Measurements from ENCODE around the gene UNC93A. TPM values are rescaled to one million over a fixed set of nuclear protein-coding genes. Genes with fewer than 3 reads are reported as not detected.
"Not testable (repeated sequence)": the region's sequence is repeated elsewhere in the genome, so short reads cannot be mapped to it uniquely, and the experiment has no call there.

Gene UNC93A
- polyA plus RNA-seq, 1 donor from 2014 or later = not detected

GRCh38 chr6:167255918-167256553, 35.1 kb upstream of the UNC93A start:
- no peak overlapping the region for H3K4me2 ChIP-seq (ENCODE audit: low read length)
- no peak for TF ChIP-seq EP300 (conservative IDR thresholded peaks at IDR 0.05; ENCODE audit: poor library complexity, severe bottlenecking)
- TF ChIP-seq SMC3 (conservative IDR thresholded peaks at IDR 0.05; ENCODE audit: poor library complexity) = no peak
- TF ChIP-seq TAF1 (IDR thresholded peaks at IDR 0.05; ENCODE audit: low read depth) = no peak
- TF ChIP-seq POLR2AphosphoS5 (IDR thresholded peaks at IDR 0.05) = no peak
- TF ChIP-seq, protein P1, sequence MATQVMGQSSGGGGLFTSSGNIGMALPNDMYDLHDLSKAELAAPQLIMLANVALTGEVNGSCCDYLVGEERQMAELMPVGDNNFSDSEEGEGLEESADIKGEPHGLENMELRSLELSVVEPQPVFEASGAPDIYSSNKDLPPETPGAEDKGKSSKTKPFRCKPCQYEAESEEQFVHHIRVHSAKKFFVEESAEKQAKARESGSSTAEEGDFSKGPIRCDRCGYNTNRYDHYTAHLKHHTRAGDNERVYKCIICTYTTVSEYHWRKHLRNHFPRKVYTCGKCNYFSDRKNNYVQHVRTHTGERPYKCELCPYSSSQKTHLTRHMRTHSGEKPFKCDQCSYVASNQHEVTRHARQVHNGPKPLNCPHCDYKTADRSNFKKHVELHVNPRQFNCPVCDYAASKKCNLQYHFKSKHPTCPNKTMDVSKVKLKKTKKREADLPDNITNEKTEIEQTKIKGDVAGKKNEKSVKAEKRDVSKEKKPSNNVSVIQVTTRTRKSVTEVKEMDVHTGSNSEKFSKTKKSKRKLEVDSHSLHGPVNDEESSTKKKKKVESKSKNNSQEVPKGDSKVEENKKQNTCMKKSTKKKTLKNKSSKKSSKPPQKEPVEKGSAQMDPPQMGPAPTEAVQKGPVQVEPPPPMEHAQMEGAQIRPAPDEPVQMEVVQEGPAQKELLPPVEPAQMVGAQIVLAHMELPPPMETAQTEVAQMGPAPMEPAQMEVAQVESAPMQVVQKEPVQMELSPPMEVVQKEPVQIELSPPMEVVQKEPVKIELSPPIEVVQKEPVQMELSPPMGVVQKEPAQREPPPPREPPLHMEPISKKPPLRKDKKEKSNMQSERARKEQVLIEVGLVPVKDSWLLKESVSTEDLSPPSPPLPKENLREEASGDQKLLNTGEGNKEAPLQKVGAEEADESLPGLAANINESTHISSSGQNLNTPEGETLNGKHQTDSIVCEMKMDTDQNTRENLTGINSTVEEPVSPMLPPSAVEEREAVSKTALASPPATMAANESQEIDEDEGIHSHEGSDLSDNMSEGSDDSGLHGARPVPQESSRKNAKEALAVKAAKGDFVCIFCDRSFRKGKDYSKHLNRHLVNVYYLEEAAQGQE (IDR thresholded peaks at IDR 0.05; ENCODE audit: borderline replicate concordance) = no peak
- no peak for TF ChIP-seq EZH2 (IDR thresholded peaks at IDR 0.05; ENCODE audit: borderline replicate concordance, insufficient read depth, low read length, poor library complexity, severe bottlenecking)
- no peak for TF ChIP-seq MXI1 (conservative IDR thresholded peaks at IDR 0.05; ENCODE audit: poor library complexity, severe bottlenecking)
- TF ChIP-seq, protein P2, sequence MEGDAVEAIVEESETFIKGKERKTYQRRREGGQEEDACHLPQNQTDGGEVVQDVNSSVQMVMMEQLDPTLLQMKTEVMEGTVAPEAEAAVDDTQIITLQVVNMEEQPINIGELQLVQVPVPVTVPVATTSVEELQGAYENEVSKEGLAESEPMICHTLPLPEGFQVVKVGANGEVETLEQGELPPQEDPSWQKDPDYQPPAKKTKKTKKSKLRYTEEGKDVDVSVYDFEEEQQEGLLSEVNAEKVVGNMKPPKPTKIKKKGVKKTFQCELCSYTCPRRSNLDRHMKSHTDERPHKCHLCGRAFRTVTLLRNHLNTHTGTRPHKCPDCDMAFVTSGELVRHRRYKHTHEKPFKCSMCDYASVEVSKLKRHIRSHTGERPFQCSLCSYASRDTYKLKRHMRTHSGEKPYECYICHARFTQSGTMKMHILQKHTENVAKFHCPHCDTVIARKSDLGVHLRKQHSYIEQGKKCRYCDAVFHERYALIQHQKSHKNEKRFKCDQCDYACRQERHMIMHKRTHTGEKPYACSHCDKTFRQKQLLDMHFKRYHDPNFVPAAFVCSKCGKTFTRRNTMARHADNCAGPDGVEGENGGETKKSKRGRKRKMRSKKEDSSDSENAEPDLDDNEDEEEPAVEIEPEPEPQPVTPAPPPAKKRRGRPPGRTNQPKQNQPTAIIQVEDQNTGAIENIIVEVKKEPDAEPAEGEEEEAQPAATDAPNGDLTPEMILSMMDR (IDR thresholded peaks at IDR 0.05; ENCODE audit: poor library complexity, severe bottlenecking) = no peak

DNA sequence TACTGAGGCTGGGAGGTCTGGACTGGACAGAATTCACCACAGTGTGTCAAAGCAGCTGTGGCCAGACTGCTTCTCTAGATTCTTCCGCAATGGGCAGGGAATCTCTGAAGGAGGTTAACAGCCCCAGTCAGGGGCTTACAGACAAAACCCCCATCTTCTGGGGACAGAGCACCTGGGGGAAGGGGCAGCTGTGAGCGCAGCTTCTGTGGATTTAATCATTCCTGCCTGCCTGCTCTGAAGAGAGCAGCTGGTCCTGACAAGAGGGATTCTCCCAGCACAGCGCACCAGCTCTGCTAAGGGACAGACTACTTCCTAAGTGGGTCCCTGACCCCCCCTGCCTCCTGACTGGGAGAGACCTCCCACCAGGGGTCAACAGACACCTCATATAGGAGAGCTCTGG, 32.5 kb upstream of the UNC93A start:
- Histone ChIP-seq H3K9ac (ENCODE audit: low read length) (no peak overlapping the region), H3K9me3 (ENCODE audit: low read length) (no peaks in the 10 kb centered on the region), H3K79me2 (replicated peaks; ENCODE audit: insufficient read depth, low read length) (no peaks in the 10 kb centered on the region), H3K4me2 (ENCODE audit: low read length) (no peak overlapping the region), H3F3A (ENCODE audit: insufficient read depth, low read length, poor library complexity, severe bottlenecking) (no peaks in the 10 kb centered on the region), H3K4me3 (ENCODE audit: low read length) (no peak overlapping the region), H3K36me3 (ENCODE audit: insufficient read depth, low read length) (no peaks in the 10 kb centered on the region), H3K27me3 (ENCODE audit: insufficient read depth, low read depth, low read length) (no peaks in the 10 kb centered on the region), H4K20me1 (ENCODE audit: insufficient read depth) (no peaks in the 10 kb centered on the region), H2AFZ (ENCODE audit: low read depth, low read length) (no peak overlapping the region), H3K9me2 (ENCODE audit: insufficient read depth, low read length) (no peaks in the 10 kb centered on the region), H3K27ac (ENCODE audit: low read length) (no peak overlapping the region)
- TF ChIP-seq POLR2AphosphoS5 (IDR thresholded peaks at IDR 0.05) (no peak), EP300 (conservative IDR thresholded peaks at IDR 0.05; ENCODE audit: poor library complexity, severe bottlenecking) (no peak), RAD21 (conservative IDR thresholded peaks at IDR 0.05) (no peak)

More at GRCh38 chr6:167255918-167256553, 35.1 kb upstream of the UNC93A start:
- Histone ChIP-seq H4K20me1 (ENCODE audit: insufficient read depth) (no peaks in the 10 kb centered on the region), H3K27ac (ENCODE audit: low read length) (no peak overlapping the region), H3K79me2 (replicated peaks; ENCODE audit: insufficient read depth, low read length) (no peaks in the 10 kb centered on the region), H3K9me2 (ENCODE audit: insufficient read depth, low read length) (no peaks in the 10 kb centered on the region), H3K36me3 (ENCODE audit: insufficient read depth, low read length) (no peaks in the 10 kb centered on the region), H3K27me3 (ENCODE audit: insufficient read depth, low read depth, low read length) (no peaks in the 10 kb centered on the region), H3K9me3 (ENCODE audit: low read length) (no peaks in the 10 kb centered on the region), H3K9ac (ENCODE audit: low read length) (no peak overlapping the region), H3F3A (ENCODE audit: insufficient read depth, low read length, poor library complexity, severe bottlenecking) (no peaks in the 10 kb centered on the region), H2AFZ (ENCODE audit: low read depth, low read length) (no peak overlapping the region), H3K4me3 (ENCODE audit: low read length) (no peak overlapping the region)

DNA sequence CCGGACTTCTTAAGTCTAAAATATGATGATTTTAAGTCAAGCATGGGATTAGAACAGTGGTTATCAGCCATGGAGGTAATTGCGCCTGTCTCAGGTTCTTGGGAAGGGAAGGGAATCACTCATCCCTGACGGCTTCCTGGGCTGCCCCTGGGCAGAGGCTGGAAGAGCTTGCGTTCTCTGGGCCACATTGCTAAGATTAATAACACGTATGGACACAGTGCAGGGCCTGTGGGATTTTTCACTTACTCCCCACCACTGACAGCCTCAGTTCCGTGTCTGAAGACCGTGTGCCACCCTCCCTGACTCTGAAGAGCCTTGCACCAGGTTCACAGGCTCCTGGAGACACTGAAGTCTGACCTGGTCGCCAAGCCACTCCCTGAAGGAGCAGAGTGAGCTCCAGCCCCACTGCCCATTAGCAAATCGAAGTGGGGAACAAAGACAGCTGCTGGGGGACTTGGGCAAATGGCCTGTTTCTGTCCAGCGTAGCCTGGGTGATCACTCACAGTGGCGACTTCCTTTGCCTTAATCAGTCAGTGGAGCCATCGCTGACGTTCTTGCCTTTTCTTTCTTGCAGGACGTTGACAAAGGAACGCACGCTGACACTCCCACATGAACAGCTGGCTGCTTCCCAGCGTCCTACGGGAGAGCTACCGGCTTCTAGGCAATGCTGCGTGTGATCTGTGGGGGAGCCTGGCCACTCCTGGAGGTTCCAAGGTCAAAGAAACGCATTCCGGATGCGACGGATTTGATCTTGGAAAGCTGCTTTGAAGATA, 24.9 kb upstream of the UNC93A start:
- H3K79me2 ChIP-seq (replicated peaks; ENCODE audit: insufficient read depth, low read length); H2AFZ ChIP-seq (ENCODE audit: low read depth, low read length); H3K9ac ChIP-seq (ENCODE audit: low read length); H3K9me2 ChIP-seq (ENCODE audit: insufficient read depth, low read length); H3K4me2 ChIP-seq (ENCODE audit: low read length); H3K36me3 ChIP-seq (ENCODE audit: insufficient read depth, low read length); H4K20me1 ChIP-seq (ENCODE audit: insufficient read depth); H3F3A ChIP-seq (ENCODE audit: insufficient read depth, low read length, poor library complexity, severe bottlenecking); H3K4me3 ChIP-seq (ENCODE audit: low read length); H3K9me3 ChIP-seq (ENCODE audit: low read length); H3K27me3 ChIP-seq (ENCODE audit: insufficient read depth, low read depth, low read length); H3K27ac ChIP-seq (ENCODE audit: low read length): not testable (repeated sequence)

All from neural cell (in vitro differentiated cells).